ENCODE results near the gene RBBP5.

DNA sequence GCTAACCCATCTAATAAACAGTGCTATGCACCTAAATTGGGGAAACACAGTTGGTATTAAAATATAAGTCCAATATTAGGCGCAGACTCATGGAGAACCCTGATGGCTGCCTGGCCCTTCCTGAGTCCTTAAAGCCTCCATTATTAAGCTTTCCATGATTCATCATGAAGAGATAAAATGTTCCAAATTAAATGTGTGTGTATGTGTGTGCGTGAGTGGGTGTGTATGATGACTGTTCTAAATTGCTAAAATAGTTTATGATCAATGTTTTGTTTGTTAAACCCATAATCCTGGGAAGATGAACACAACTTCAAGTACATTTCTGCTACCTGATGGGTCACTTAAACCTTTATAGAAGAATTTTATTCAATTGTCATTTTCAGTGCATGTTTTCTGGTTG lies 6.3 kb upstream of the RBBP5 start:
- TF ChIP-seq JUNB (IDR thresholded peaks at IDR 0.05; ENCODE audit: unreplicated experiment) (no peak), CREB1 (CRISPR knock-in tag; IDR thresholded peaks at IDR 0.05; ENCODE audit: low read depth) (no peak), EZH2 (IDR thresholded peaks at IDR 0.05; ENCODE audit: low read depth, unreplicated experiment) (no peak)
- TF ChIP-seq, protein P1, sequence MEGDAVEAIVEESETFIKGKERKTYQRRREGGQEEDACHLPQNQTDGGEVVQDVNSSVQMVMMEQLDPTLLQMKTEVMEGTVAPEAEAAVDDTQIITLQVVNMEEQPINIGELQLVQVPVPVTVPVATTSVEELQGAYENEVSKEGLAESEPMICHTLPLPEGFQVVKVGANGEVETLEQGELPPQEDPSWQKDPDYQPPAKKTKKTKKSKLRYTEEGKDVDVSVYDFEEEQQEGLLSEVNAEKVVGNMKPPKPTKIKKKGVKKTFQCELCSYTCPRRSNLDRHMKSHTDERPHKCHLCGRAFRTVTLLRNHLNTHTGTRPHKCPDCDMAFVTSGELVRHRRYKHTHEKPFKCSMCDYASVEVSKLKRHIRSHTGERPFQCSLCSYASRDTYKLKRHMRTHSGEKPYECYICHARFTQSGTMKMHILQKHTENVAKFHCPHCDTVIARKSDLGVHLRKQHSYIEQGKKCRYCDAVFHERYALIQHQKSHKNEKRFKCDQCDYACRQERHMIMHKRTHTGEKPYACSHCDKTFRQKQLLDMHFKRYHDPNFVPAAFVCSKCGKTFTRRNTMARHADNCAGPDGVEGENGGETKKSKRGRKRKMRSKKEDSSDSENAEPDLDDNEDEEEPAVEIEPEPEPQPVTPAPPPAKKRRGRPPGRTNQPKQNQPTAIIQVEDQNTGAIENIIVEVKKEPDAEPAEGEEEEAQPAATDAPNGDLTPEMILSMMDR (conservative IDR thresholded peaks at IDR 0.05; ENCODE audit: low read depth in 2 of 2), result no peak
